Skin of body (tissue), 2 donors: Measurements from ENCODE around the gene HOXA10. TPM values are rescaled to one million over a fixed set of nuclear protein-coding genes. Genes with fewer than 3 reads are reported as not detected.

Source experiments
- DNase-seq: peaks from one replicate; lab custom pipeline; 2025; lab: John Stamatoyannopoulos, UW
- total RNA-seq: library from RNA; depleted of rRNA; stranded (reverse); fragments of >200 nt; gene quantifications from one replicate; pipeline ENCODE4 v1.2.3, GENCODE V29; 2014

HOXA10 gene
- total RNA-seq, 1 donor from 2014 or later, result 2.8 TPM

- DNase-seq, result no peak
Measured at GRCh38 chr7:27191833-27192545, 17.9 kb upstream of the HOXA10 start.

- no peak for DNase-seq
Measured at GRCh38 chr7:27191161-27191731, 17.1 kb upstream of the HOXA10 start.

DNA sequence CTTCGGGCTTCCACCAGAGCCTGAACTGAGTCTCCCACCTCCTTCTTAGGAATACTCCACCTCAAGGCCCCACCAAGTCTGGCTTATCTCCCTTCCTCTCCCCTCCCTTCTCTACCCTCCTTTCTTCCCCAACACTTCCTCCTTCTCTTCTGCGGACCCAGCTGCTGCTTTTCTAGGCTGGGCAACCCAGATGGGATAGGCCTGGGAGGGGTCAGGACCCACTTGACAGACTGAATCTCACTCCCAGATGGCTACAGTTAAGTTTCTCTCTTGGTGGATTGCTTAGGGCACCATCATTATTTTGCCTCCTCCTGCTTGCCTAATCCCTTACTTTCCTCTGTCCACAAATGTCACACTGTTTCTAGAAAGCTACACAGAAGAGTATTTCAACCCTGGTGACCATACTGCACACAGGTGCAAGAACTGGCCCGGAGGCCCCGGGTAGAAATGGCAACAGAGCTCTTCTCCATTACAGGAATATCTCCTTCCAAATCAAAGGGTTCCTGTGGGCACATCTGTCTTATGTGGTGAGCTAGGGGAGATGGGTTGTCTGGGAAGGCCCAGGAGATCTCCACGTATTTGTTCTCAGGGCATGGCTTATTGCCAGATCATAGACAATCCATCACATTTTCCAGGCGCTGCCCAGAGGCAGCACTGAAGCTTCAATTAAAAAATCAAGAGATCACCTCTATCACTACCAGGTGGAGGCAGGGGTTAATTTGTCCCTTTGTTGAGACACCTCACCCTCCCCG, 16.1 kb upstream of the HOXA10 start:
- DNase-seq, result no peak

DNA sequence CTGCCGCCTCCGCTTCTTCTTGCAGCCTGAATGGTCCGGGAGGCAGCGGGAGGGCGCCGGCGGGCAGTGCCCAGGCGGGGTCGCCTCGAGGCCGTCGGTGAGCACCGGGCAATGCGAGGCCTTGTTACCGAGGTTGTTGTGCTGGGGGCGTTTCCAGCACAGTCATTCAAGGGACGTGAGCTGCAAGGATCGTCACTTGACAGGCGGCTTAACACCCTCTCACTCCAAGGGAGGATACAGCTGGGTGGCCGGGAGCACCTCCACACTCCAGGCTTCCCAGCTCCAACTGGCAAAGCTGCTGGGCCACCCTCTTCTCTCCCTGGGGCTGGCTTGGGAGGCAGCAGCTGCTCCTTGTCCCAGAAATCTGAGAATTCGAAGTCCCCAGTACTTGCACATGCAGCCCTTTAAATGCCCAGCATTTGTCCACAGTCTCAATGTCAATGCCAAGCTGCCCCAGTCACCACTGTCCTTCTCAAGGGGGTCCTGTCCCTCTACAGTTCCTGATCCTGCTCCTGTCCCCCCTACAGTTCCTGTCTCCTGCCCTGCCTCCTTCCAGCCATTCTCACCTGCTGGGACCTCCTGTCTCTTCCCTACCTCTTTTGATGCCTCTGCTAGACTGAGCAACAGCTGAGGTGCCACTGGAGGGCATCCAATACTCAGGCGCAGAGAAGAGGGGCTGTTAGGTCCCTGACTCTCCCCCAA, 15.3 kb upstream of the HOXA10 start:
- DNase-seq, result no peak

DNA sequence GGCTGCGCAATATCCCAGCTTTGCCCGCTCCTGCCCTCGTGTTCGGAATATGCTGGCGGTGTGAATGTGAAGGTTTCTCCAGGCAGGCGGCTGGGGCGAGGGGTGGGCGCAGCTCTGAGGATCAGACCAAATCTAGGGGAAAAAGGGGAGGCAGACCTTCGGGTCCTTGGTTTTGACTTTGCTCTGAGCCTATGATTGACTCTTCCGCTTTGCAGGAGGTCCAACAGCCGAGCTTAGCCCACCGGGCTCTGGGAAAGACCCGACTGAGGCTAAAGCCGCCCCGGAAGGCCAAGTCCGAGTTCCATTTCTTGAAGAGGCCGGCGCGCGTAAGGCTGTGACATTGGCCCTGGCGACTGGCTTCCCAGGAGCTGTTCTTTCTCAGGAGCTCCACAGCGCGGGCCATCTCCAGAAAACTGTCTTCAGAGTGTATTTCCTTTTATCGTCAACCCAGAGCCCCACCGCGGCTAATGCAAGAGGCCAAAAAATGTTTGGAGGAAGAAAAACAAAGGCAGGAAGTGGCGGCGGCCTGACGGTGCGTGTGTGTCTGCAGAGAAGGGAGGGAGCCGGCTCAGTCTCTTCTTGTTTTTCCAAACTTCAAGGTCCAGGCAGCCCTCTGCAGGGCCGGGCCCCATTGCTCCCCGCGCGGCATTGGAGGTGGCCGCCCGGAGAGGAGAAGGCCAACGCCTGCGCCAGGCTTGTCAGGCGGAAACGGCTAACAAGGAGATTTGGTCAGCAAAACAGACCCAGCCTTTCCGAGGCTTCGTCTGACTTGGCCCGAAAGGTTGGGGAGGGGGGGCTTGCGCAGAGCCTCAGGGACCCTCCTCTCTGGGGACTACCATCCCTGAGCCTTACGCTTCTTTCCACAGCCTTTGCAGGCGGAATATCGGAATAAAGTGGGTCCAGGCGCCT, 14.5 kb upstream of the HOXA10 start:
- no peak for DNase-seq

GRCh38 chr7:27187475-27188385, 13.6 kb upstream of the HOXA10 start:
- no peak for DNase-seq

- DNase-seq, result no peak
Measured at GRCh38 chr7:27186668-27187474, 12.8 kb upstream of the HOXA10 start.

- no peak for DNase-seq
Measured at GRCh38 chr7:27185854-27186667, 11.9 kb upstream of the HOXA10 start.

DNA sequence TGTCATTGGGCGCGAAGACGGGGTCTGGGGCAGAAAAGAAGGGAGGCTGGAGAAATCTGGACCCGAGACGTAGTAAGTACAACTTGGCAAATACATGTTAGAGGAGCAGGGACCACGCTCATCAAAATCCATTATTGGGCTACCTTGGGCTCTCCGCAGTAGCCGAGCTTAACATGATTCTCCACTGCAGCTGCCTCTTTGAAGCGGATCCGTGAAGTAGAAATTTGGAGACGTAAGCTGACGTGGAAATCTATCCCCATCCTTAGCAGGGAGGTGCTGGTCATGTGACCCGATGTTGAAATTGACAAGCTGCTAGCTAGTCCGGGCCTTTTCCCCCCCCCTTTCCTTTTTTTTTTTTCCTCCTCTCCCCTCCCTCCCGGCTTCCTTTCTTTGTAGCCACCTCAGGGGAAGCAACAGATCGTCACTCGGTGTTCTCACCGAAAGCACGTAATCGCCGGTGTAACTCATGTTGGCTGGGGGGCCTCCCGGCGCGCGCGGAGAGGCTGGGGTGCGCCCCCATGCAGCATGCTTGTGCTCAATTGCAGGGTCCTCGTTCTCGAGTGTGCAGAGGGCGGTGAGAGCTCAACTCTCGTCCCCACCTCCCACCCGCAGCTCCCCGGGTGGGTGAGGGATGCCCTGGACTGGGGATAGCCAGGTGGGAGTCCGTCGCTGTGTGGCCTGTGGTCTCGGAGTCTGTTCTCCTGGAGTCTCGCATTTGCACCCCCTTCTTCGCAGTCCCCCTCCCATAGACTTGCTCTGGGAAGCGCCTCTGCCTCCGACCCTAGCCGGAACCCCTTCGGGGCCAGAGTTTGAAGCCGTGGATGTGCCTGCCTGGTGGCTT, 11.1 kb upstream of the HOXA10 start, which contains the start of gene HOXA11:
HOXA11 (minus strand) TSS at position 220 of the 841 bp plus-strand sequence; CDS start at position 132, 88 bp downstream.
- DNase-seq, result peak; percentile 92

DNA sequence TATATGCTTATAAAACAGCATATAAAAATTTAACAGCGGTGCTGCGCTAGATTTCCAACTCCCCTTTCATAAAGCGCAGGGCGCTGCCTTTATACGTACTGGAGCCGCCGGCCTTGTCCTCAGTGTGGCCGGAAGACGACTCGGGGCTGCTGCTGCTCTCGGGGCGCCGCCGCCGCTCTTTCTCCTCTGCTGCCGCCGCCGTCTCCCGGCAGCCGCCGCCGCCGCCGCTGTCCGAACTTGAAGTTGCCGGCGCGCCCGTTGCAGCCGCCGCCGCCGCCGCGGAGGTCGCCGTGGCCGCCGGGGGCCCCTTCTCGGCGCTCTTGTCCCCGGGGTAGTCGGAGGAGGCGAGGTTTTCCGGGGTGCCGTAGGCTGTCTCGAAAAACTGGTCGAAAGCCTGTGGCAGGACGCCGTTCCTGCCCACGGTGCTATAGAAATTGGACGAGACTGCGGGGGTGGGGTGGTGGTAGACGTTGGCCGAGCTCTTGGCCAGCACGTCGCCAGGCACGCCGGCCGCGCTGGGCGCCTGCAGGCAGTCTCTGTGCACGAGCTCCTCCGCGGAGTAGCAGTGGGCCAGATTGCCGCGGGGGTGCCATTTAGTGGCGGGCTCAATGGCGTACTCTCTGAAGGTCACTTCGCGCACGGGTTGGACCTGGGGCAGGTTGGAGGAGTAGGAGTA, 10.4 kb upstream of the HOXA10 start:
- DNase-seq, result no peak

DNA sequence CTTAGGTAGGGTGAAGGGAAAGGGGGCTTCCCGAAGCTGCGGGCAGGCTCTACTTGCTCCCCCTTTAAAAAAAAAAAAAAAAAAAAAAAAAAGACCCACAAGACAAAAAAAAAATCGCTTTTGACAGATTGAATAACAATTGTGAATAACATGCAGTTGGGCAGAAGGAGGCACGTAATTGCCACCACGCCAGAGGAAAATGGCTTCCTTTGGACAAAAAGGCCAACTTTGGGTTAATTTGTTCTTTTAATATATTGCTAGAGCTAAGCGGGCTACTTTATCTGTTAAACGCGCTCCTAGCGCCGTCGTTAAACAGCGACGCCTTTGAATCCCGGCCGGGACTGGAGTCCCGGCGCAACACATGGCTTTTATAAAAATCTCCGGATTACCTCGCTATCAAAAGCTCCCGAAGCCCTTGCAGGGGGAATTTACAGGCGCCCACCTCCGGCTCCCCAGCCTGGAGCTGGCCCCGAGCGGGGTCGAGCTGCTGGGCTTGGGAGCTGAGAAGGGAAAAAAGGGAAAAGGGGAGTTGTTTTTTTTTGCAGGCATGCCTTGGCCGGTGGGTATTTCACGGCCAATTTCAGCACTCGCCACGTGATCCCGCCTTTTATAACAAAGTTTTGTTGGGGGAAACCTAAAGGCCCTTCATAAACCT, 9.7 kb upstream of the HOXA10 start:
- DNase-seq, result peak; percentile 46

- no peak for DNase-seq
Measured at GRCh38 chr7:27182861-27183681, 9.0 kb upstream of the HOXA10 start.

- DNase-seq, result no peak
Measured at GRCh38 chr7:27182285-27182841, 8.2 kb upstream of the HOXA10 start.

- DNase-seq, result no peak
Measured at GRCh38 chr7:27181795-27182275, 7.7 kb upstream of the HOXA10 start.
